HEK293T (cell line): ENCODE results near the gene DDAH1.
A peak's percentile ranks its signal among the peaks of the same experiment; 100 is the strongest.

Experiments
- CTCF ChIA-PET: fragments of 350-600 bp; formaldehyde crosslinking; extraction: SDS; loops from one replicate; lab custom pipeline; 2021; ENCODE audit warnings: antibody characterized with exemption, inconsistent platforms; lab: Yijun Ruan, JAX
- POLR2A ChIA-PET: fragments of 350-600 bp; formaldehyde crosslinking; extraction: SDS; loops from one replicate; lab custom pipeline; 2020; ENCODE audit warnings: antibody characterized with exemption, inconsistent platforms; lab: Yijun Ruan, JAX
- DNase-seq: peaks from one replicate; pipeline ENCODE4 v3.0.0; 2012; ENCODE audit warnings: mixed read lengths; ENCODE audit errors: extremely low spot score
- ARNT ChIP-seq: fragments of 450-650 bp; IDR thresholded peaks from 2 replicates; pipeline ENCODE4 v1.6.1; 2017; ENCODE audit warnings: mild to moderate bottlenecking
- BHLHE40 ChIP-seq: fragments of 450-650 bp; IDR thresholded peaks from 2 replicates; pipeline ENCODE4 v1.6.1; 2016; ENCODE audit warnings: mild to moderate bottlenecking, moderate library complexity, borderline replicate concordance
- CTBP1 ChIP-seq: fragments of 450-650 bp; IDR thresholded peaks from 2 replicates; pipeline ENCODE4 v1.6.1; 2016; ENCODE audit warnings: borderline replicate concordance
- ELF4 ChIP-seq: fragments of 450-650 bp; IDR thresholded peaks from 2 replicates; pipeline ENCODE4 v1.6.1; 2017; ENCODE audit warnings: antibody characterized with exemption
- FOXA1 ChIP-seq: fragments of 450-650 bp; IDR thresholded peaks from 2 replicates; pipeline ENCODE4 v1.6.1; 2016; ENCODE audit warnings: mild to moderate bottlenecking
- FOXK2 ChIP-seq: fragments of 450-650 bp; IDR thresholded peaks from 2 replicates; pipeline ENCODE4 v1.6.1; 2016; ENCODE audit warnings: mild to moderate bottlenecking
- FOXM1 ChIP-seq: fragments of 450-650 bp; IDR thresholded peaks from 2 replicates; pipeline ENCODE4 v1.6.1; 2017; ENCODE audit warnings: mild to moderate bottlenecking, borderline replicate concordance
- HDGF ChIP-seq: fragments of 450-650 bp; IDR thresholded peaks from 2 replicates; pipeline ENCODE4 v1.6.1; 2017; ENCODE audit warnings: antibody characterized with exemption, borderline replicate concordance
- L3MBTL2 ChIP-seq: fragments of 450-650 bp; conservative IDR thresholded peaks from 2 replicates; pipeline ENCODE4 v1.6.1; 2016; ENCODE audit warnings: mild to moderate bottlenecking
- LEF1 ChIP-seq: fragments of 450-650 bp; IDR thresholded peaks from 2 replicates; pipeline ENCODE4 v1.6.1; 2017; ENCODE audit warnings: mild to moderate bottlenecking, borderline replicate concordance
- NFRKB ChIP-seq: fragments of 450-650 bp; IDR thresholded peaks from 2 replicates; pipeline ENCODE4 v1.6.1; 2016; ENCODE audit warnings: mild to moderate bottlenecking, moderate library complexity
- SP1 ChIP-seq: fragments of 450-650 bp; IDR thresholded peaks from 2 replicates; pipeline ENCODE4 v1.6.1; 2017
- SUZ12 ChIP-seq: fragments of 450-650 bp; IDR thresholded peaks from 2 replicates; pipeline ENCODE4 v1.6.1; 2016; ENCODE audit warnings: mild to moderate bottlenecking
- TARDBP ChIP-seq: fragments of 450-650 bp; IDR thresholded peaks from 2 replicates; pipeline ENCODE4 v1.6.1; 2016
- ZNF384 ChIP-seq: fragments of 450-650 bp; IDR thresholded peaks from 2 replicates; pipeline ENCODE4 v1.6.1; 2016
- TF ChIP-seq, protein P1 (sequence below): fragments of 450-650 bp; IDR thresholded peaks from 2 replicates; pipeline ENCODE4 v1.6.1; 2016

Gene DDAH1

DNA sequence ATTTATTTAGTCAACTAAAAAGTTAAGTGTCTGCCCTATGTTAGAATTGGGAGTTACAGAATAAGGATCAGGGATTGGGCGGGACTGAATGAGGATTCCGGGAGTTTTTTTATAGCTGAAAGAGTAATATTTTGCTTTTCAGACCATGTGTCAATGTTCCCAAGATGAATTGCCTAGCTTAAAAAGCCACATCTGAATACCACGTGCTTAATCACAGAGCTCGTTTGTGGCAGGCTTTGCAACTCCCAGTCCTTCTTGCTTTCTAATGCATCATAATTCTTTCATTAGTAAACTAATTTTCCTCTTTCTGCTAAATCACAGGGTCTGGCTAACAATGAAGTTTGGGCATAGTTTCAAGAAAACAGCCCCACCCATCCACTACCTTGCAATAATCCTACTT, 184.3 kb downstream of the DDAH1 start:
- POLR2A ChIA-PET: no interaction called here
- no peak for TF ChIP-seq FOXA1
- CTCF ChIA-PET: interaction anchor here (1.1 kb wide), 1 partner anchor 237 kb away, joined by 3 read pairs; no protein-coding TSS in a partner anchor
- no peak for DNase-seq

GRCh38 chr1:85279458-85280080, 185.4 kb downstream of the DDAH1 start:
- TF ChIP-seq TARDBP (no peak), CTBP1 (no peak), HDGF (no peak), LEF1 (no peak), FOXK2 (no peak), SP1 (no peak), BHLHE40 (no peak), NFRKB (no peak), FOXM1 (no peak), ARNT (no peak), ELF4 (no peak), FOXA1 (no peak), SUZ12 (no peak), L3MBTL2 (no peak), ZNF384 (no peak)
- TF ChIP-seq, protein P1, sequence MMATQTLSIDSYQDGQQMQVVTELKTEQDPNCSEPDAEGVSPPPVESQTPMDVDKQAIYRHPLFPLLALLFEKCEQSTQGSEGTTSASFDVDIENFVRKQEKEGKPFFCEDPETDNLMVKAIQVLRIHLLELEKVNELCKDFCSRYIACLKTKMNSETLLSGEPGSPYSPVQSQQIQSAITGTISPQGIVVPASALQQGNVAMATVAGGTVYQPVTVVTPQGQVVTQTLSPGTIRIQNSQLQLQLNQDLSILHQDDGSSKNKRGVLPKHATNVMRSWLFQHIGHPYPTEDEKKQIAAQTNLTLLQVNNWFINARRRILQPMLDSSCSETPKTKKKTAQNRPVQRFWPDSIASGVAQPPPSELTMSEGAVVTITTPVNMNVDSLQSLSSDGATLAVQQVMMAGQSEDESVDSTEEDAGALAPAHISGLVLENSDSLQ: no peak
- POLR2A ChIA-PET: interaction anchor here (1.4 kb wide), 1 partner anchor 302 kb away, joined by 3 read pairs; no protein-coding TSS in a partner anchor
- CTCF ChIA-PET: interaction anchor here (1.1 kb wide), 1 partner anchor 20 kb away, joined by 3 read pairs; the partner anchor contains the start of gene C1orf52
- no peak for DNase-seq

DNA sequence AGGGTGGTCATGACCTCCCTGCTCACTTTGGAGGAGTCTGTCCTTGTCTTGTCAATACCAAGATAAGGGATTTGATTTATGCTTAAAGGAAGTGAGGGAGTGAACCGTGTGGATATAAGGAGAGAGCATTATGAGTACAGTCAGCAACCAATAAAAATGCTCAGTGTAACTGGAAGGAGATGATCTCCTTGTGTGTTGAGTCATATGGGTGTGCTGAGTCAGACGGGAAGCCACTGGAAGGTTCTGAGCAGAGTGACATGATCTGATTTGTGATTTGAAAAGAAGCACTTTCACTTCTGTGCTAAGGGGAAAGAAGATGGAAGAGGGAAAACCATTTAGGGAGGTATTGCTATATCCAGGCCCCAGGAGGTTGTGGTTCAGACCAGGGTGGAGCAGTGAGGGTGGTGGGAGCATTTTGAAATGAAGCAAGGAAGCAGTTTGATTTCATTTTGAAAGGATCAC, 186.1 kb downstream of the DDAH1 start:
- CTCF ChIA-PET: no interaction called here
- no peak for TF ChIP-seq ZNF384
- TF ChIP-seq, protein P1: peak; percentile 70
- no peak for DNase-seq
- POLR2A ChIA-PET: interaction anchor here (1.4 kb wide), 1 partner anchor 302 kb away, joined by 3 read pairs; no protein-coding TSS in a partner anchor

DNA sequence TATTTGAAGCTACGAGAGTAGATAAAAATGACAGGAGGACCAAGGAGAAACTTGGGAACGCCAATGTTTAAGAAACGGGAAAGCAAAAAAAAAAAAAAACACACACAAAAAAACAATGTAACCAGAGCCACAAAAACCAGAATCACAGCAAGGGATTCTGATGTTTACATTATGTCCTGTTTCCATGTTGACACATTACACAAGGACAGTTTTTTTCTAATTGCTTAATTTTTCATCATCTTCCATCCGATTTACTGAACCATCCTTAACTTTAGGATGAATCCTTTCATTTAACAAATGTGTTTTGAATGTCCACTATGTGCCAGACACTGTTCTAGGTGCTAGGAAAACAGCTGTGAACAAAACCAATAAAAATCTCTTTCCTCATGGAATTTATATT, 187.2 kb downstream of the DDAH1 start:
- no peak for TF ChIP-seq HDGF
- no peak for TF ChIP-seq SP1
- TF ChIP-seq BHLHE40: no peak
- POLR2A ChIA-PET: interaction anchor here (2.5 to 3.0 kb wide), 2 partner anchors 16 to 20 kb away, joined by 7 to 18 read pairs; no protein-coding TSS in a partner anchor
- DNase-seq: no peak
- CTCF ChIA-PET: interaction anchor here (1.7 kb wide), 1 partner anchor 333 kb away, joined by 5 read pairs; no protein-coding TSS in a partner anchor

DNA sequence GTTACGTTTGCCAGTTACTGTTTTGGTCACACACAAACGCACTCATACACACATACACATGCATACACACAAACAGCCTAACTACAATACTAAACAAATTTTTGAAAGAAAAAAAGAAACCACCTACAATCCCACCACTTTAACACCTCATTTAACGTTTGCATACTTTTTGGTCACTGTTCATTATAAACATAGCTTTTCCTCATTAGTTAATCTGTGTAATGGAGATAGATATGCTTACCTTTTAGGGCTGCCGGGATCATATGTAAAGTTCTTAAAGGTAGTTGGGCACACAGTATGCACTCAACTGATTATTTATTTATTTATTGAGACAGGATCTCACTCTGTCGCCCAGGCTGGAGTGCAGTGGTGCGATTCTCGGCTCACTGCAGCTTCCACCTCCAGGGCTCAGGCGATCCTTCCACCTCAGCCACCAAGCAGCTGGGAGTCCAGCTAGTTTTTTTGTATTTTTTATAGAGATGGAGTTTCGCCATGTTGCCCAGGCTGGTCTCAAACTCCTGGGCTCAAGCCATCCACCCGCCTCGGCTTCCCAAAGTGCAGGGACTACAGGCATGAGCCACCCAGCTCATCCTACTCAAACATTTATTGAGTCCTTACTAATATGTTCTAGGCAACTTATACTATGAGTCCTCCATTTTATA, 187.8 kb downstream of the DDAH1 start:
- DNase-seq: no peak
- ChIA-PET POLR2A (interaction anchor here (0.7 to 3.0 kb wide), 10 partner anchors 8 to 304 kb away, joined by 3 to 26 read pairs (median 8); partner anchors contain the start of genes C1orf52 and CCN1), CTCF (interaction anchor here (1.0 to 2.9 kb wide), 3 partner anchors 17 to 332 kb away, joined by 5 to 20 read pairs (median 5); partner anchors contain the start of gene C1orf52)
- no peak for TF ChIP-seq FOXM1
- 0 out of 2 replicates have a peak, but pooled peaks have one; percentile 16 for TF ChIP-seq L3MBTL2
- peak; percentile 31; the same call in 1 of the 2 replicates for TF ChIP-seq ELF4
- TF ChIP-seq CTBP1: no peak
- TF ChIP-seq SUZ12: no peak
- no peak for TF ChIP-seq FOXA1
- TF ChIP-seq, protein P1: no peak
- no peak for TF ChIP-seq TARDBP
- TF ChIP-seq LEF1: no peak
- TF ChIP-seq HDGF: no peak
- TF ChIP-seq ZNF384: no peak
- TF ChIP-seq SP1: no peak
- no peak for TF ChIP-seq ARNT
- no peak for TF ChIP-seq BHLHE40
- TF ChIP-seq FOXK2: no peak
- no peak for TF ChIP-seq NFRKB
